Vagina (tissue), 2 donors: Measurements from ENCODE around the gene CPSF4. TPM values are rescaled to one million over a fixed set of nuclear protein-coding genes. Genes with fewer than 3 reads are reported as not detected.
"Not testable (repeated sequence)": the region's sequence is repeated elsewhere in the genome, so short reads cannot be mapped to it uniquely, and the experiment has no call there.

Experiments
- DNase-seq, 2 donors: peaks; one replicate each; pipeline ENCODE4 v3.0.0-alpha.2; 2017; ENCODE audit errors: extremely low spot score in 2 of 2
- H3K27ac ChIP-seq: fragments of 200-600 bp; sonication (generic); one replicate; pipeline ENCODE4 v1.5.1; 2019
- H3K27me3 ChIP-seq: fragments of 200-600 bp; sonication (generic); one replicate; pipeline ENCODE4 v1.5.1; 2019
- H3K36me3 ChIP-seq, 2 donors: fragments of 200-600 bp; sonication (generic); one replicate each; pipeline ENCODE4 v1.5.1; 2017 to 2019
- H3K4me1 ChIP-seq: fragments of 200-600 bp; sonication (generic); one replicate; pipeline ENCODE4 v1.5.1; 2019
- H3K4me3 ChIP-seq, 2 donors: fragments of 200-600 bp; sonication (generic); 1 replicate in 1 of 2; 2 replicates in 1 of 2; pipeline ENCODE4 v1.5.1; 2016 to 2019
- H3K9me3 ChIP-seq: fragments of 200-600 bp; sonication (generic); one replicate; pipeline ENCODE4 v1.5.1; 2019
- CTCF ChIP-seq, 3 experiments: fragments of 450-650 bp in 2 of 3; fragments of 200-600 bp in 1 of 3; sonication (generic) in 1 of 3; IDR thresholded peaks; one replicate each; pipeline ENCODE4 v1.5.1; 2017 to 2019; ENCODE audit warnings: antibody characterized with exemption in 3 of 3, mild to moderate bottlenecking in 2 of 3, moderate library complexity in 2 of 3
- POLR2A ChIP-seq, 2 donors: fragments of 450-650 bp; IDR thresholded peaks; one replicate each; pipeline ENCODE4 v1.6.1; 2017; ENCODE audit warnings: antibody characterized with exemption in 2 of 2, mild to moderate bottlenecking in 2 of 2, moderate library complexity in 2 of 2
- POLR2AphosphoS5 ChIP-seq, 2 donors: sonication (generic); formaldehyde crosslinking; IDR thresholded peaks; one replicate each; pipeline ENCODE4 v1.9.0; 2017; ENCODE audit warnings: antibody characterized with exemption in 2 of 2, mild to moderate bottlenecking in 2 of 2, low read depth in 1 of 2; ENCODE audit not compliant: insufficient read depth in 1 of 2
- intact Hi-C: fragments of 100-400 bp; cut with DNase I; formaldehyde crosslinking; loops from one replicate; pipeline ENCODE4 v1.15.1; 2023
- total RNA-seq: library from RNA; depleted of rRNA; stranded (reverse); fragments of >200 nt; gene quantifications from one replicate; pipeline ENCODE4 v1.2.3, GENCODE V29; 2016

The CPSF4 gene
- total RNA-seq, 1 donor from 2014 or later, result 23.8 TPM

GRCh38 chr7:99415513-99416127 is 23.1 kb upstream of the CPSF4 start:
- H3K9me3 ChIP-seq, H3K4me3 ChIP-seq, H3K27me3 ChIP-seq, H3K27ac ChIP-seq, DNase-seq, intact Hi-C loops, H3K4me1 ChIP-seq: not testable (repeated sequence)
- peak in 1 of 3 experiments; percentile 41 for TF ChIP-seq CTCF (IDR thresholded peaks at IDR 0.05)
- peaks cover 8 to 91% of the 10 kb centered on the region in 2 donors for H3K36me3 ChIP-seq

DNA sequence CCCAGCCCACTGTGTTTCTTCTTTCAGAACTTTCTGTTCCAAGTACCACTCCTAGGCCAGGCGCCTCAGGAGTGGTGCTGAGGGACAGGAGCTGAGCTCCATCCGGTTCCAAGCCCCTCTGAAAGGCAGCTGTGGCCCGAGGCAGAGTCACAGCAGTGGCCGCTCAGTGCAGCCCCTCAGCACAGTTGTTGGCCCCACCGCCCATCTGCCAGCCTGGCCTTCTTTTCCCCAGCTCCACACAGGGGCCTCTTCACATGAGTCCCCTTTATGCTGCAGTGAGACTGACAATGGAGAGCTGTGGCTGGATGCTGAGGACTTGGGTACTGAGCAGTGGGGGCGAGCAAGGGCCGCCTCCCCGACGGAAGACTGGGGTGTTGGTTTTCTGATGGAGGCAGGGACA is 20.5 kb upstream of the CPSF4 start:
- H3K36me3 ChIP-seq, result peaks cover 0 to 77% of the 10 kb centered on the region in 2 donors
- TF ChIP-seq POLR2AphosphoS5 (IDR thresholded peaks at IDR 0.05; ENCODE audit: insufficient read depth in 1 of 2, low read depth in 1 of 2) (no peak), CTCF (IDR thresholded peaks at IDR 0.05) (no peak), POLR2A (IDR thresholded peaks at IDR 0.05) (no peak)
- intact Hi-C loops, result no loop called here

DNA sequence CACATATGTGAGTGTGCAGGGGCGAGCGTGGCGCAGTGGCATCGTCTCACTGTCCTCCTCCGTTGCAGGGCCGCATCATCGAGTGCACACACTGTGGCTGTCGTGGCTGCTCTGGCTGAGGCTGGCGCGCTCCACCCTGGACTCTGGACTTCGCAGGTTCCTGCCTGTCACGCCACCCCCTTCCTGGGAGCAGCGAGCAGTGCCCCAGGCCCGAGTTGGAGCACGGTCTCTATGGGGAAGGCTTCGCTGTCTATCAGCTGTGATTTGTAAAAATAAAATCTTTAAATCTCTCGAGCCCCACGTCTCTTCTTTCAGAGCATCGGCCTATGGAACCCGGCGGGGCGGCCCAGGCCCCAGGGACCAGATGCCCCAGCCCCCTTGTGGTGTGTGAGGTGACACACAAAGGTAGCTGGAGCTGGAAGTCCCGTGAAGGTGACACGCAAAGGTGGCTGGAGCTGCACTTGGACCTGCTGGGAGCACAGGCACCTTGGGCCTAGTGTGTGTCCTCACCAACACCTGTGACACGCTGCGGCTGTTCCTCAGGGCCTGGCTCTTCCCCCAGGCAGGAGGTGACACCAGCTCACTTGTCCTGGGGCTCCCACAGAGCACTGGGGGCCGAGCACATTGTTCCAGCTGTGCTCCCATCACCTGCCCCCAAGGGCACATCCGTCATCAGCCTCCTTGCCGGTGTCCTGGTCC is 19.3 kb upstream of the CPSF4 start:
- Histone ChIP-seq H3K36me3 (peaks cover 0 to 80% of the 10 kb centered on the region in 2 donors), H3K27ac (no peak overlapping the region), H3K9me3 (no peaks in the 10 kb centered on the region), H3K4me1 (no peaks in the 10 kb centered on the region), H3K4me3 (no peak overlapping the region), H3K27me3 (no peaks in the 10 kb centered on the region)
- intact Hi-C loops, result no loop called here
- no peak for TF ChIP-seq POLR2AphosphoS5 (IDR thresholded peaks at IDR 0.05; ENCODE audit: insufficient read depth in 1 of 2, low read depth in 1 of 2)
- no peak for TF ChIP-seq POLR2A (IDR thresholded peaks at IDR 0.05)
- no peak for TF ChIP-seq CTCF (IDR thresholded peaks at IDR 0.05)
- no peak for DNase-seq

More for the DNA sequence above, 20.5 kb upstream of the CPSF4 start:
- Histone ChIP-seq H3K4me1 (no peaks in the 10 kb centered on the region), H3K4me3 (no peak overlapping the region), H3K9me3 (no peaks in the 10 kb centered on the region), H3K27me3 (no peaks in the 10 kb centered on the region), H3K27ac (no peak overlapping the region)
- DNase-seq, result no peak

- no peak overlapping the region for H3K4me3 ChIP-seq
- no peaks in the 10 kb centered on the region for H3K9me3 ChIP-seq
- no peak for DNase-seq
- peaks cover 0 to 81% of the 10 kb centered on the region in 2 donors for H3K36me3 ChIP-seq
- TF ChIP-seq POLR2AphosphoS5 (IDR thresholded peaks at IDR 0.05; ENCODE audit: insufficient read depth in 1 of 2, low read depth in 1 of 2), result no peak
- no peaks in the 10 kb centered on the region for H3K27me3 ChIP-seq
- no peaks in the 10 kb centered on the region for H3K4me1 ChIP-seq
- intact Hi-C loops, result no loop called here
- no peak overlapping the region for H3K27ac ChIP-seq
Observed at GRCh38 chr7:99420213-99420612, 18.5 kb upstream of the CPSF4 start.

DNA sequence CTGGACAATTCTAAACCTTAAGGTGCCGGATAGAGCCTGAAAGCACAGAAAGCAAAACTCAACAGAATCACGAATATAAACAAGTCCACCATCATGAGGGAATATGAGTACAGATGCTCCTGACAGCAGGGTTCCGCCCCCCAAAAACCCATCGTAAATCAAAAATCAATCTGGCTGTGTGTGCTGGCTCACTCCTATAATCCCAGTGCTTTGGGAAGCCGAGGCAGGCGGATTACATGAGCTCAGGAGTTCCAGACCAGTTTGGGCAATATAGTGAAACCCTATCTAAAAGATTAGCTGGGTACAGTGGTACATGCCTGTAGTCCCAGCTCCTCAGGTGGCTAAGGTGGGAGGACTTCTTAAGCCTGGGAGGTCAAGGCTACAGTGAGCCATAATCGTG is 17.8 kb upstream of the CPSF4 start:
- intact Hi-C loops, result no loop called here
- Histone ChIP-seq H3K4me1 (no peaks in the 10 kb centered on the region), H3K36me3 (peaks cover 0 to 82% of the 10 kb centered on the region in 2 donors), H3K4me3 (no peak overlapping the region), H3K27ac (no peak overlapping the region), H3K27me3 (no peaks in the 10 kb centered on the region), H3K9me3 (no peaks in the 10 kb centered on the region)
- no peak for DNase-seq
- no peak for TF ChIP-seq POLR2A (IDR thresholded peaks at IDR 0.05)
- no peak for TF ChIP-seq POLR2AphosphoS5 (IDR thresholded peaks at IDR 0.05; ENCODE audit: insufficient read depth in 1 of 2, low read depth in 1 of 2)
- TF ChIP-seq CTCF (IDR thresholded peaks at IDR 0.05), result no peak
